OCI-M2 (cell line): ENCODE data around the gene RAB31.

ENCODE experiments used
- DNase-seq: peaks from one replicate; lab custom pipeline; 2025; ENCODE audit not compliant: unreplicated experiment; lab: John Stamatoyannopoulos, UW

The RAB31 gene

DNA sequence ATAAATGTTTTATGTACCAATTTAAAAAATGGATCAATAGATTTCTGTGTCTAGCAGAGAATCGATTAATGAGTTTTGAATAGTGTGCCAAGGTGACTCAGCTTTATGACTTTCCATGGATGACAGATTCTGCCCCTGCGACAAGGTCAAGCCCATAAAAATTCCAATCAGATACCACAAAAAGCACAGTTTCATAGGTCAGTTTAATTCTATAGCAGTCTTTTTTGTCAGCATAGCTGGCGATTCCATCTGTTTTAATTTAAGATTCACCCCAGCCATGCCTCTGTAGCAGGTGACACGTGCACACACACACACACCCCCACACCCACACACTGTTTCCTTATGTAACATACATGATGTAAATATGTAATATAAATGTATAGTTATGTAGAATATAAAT lies 28.9 kb downstream of the RAB31 start:
- no peak for DNase-seq

- no peak for DNase-seq
Observed at GRCh38 chr18:9737472-9738121, 29.5 kb downstream of the RAB31 start.

- no peak for DNase-seq
Observed at GRCh38 chr18:9738266-9738969, 30.3 kb downstream of the RAB31 start.

GRCh38 chr18:9739516-9739915 lies 31.4 kb downstream of the RAB31 start:
- no peak for DNase-seq

DNA sequence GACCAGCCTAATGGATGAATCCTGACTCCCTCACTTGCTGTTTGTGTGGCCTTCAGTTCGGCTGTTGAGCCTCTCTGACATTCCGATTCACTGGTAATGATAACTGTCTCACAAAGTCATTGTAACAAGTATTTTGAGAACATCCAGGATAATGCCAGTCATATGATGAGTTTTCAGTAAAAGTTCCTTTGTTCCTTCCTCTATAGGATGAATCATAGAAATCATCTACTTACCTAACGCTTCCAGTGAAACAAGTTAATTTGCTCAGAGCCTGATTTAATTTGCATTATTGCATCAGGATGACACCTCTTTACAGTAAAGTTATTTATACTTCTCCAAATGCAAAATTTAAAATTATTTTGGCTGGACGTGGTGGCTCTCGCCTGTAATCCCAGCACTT lies 32.0 kb downstream of the RAB31 start:
- no peak for DNase-seq

DNA sequence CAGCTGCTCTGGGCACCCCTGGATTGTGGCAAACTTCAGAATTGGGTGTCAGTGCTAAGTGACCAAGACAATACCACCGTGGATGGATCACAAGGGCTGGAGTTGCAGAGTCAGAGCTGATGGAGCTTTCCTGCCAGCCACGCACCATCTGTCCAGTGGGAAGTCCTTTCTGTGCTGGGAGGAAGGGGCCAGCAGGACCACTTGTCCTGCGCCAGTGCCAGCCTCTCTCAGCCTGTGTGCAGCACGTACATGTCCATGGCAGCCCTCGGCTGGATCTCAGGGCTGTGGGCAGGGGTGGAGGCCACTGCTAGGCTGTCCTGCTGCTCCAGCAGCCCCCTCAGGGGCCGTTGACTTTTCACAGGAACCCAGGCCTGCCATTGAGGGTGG lies 33.3 kb downstream of the RAB31 start:
- no peak for DNase-seq

GRCh38 chr18:9741793-9742523 lies 33.9 kb downstream of the RAB31 start:
- DNase-seq = no peak

DNA sequence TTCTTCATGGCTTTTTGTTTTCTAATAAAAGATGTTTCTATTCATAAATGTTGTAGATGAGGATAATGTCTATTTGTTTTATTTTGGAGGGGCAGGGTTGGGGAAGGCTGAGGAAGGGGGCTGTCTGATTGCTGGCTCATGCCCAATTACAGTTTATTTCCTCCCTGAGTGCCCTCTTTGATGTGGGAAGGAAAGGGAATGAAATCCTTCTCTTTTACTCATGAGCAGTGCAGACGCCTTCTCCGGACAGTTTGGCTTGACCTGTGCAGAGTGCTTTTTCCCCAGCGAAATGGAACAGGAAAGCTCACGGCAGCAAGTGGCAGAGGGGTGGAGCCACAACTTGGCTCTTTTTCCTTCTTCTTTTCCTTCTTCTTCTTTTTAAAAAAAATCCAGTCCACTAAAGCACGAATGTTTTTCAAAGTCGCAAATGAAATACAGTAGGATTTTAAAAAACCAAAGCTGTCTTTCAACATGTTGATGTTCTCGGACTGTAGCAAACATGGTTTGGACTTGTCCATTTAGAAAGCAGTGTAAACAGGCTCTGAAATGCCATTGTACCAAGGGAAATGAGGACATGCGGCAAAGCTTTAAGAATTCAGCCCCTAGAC lies 34.5 kb downstream of the RAB31 start:
- DNase-seq = no peak

DNA sequence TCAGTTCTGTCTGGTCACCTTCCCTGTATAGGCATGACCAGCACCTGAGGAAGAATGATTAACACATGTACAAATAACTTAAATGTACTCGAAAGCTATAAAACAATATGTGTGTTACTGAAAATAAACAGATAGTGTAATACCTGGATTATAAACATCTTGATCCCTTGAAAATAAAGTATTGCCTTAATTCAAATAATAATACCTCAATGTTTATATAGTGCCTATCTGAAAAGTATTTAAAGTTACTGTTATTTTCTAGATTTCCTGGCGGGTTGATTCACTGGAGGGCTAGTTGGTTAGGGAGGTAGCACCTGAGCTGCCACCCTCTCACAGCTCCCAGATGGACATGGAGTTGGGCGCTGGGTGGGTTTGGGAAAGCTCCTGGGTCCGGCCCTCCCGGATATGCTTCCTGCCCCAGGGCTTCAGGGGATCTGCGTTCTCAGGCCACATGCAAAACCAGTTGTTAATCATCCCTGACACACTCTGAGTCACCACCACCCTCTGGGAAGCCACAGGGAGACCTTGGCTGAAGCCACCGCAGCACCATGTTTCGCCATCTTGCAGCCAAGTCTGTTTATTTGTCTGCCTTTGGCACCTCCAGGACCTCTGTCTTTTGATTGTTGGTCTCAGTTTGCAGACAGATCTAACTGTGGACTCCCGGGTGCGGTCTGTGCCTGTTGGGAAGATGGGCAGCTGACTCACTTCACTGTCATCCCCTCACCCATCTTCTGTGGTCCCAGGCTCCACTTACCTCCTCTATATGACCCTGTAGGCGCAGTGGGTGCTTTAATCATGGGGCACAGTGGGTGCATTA lies 35.3 kb downstream of the RAB31 start:
- DNase-seq = no peak

- no peak for DNase-seq
Observed at GRCh38 chr18:9746958-9747357, 38.9 kb downstream of the RAB31 start.

DNA sequence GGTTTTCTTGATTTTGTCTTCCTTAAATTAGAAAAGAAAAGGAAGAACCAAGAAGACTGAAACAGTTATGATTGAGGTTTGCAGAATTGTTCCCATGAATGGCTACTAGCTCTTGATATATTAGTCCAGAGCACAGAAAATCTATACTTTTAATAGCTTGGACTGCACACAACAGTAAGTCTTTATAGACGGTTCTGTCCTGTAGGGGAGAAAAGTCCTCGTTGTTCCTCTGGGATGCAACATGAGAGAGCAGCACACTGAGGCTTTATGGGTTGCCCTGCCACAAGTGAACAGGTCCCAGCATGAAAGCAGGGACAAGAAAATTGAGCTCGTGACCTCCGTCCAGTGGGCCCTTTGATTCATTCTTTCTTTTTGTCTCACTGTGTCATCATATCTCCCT lies 41.5 kb downstream of the RAB31 start:
- DNase-seq = no peak

GRCh38 chr18:9750112-9750511 lies 42.0 kb downstream of the RAB31 start:
- no peak for DNase-seq

- no peak for DNase-seq
Observed at GRCh38 chr18:9750606-9751304, 42.7 kb downstream of the RAB31 start.

DNA sequence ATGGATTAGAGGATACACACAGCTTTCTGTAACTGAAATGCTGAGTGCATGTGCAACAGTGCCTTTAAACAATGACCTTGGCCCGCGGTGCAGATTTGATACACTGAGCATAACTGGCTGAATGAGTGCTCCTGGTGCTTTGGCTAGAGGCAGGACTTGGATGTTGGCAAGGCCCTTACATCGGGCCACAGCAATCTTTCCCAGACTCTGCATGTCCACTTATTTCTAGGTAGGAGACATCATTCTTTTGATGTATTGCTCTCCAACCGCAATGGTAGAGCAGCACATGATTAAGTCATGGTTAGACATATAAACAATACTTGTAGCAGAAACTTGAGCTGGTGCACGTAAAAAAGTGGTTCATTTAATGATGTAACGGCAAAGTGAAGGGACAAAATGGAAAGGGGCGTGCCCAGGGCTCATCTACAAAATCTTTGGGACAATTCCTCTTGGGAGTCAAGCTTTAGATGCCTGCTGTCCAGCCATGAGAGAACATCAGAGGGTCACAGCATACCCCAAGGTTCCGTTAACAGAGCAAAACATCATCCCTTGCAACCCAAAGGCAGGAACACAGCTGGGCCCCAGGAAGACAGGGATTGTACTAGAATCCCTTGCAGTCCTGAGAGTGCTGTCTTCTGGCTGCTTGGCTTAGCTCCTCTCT lies 43.4 kb downstream of the RAB31 start:
- no peak for DNase-seq

GRCh38 chr18:9753846-9754245 lies 45.7 kb downstream of the RAB31 start:
- no peak for DNase-seq

DNA sequence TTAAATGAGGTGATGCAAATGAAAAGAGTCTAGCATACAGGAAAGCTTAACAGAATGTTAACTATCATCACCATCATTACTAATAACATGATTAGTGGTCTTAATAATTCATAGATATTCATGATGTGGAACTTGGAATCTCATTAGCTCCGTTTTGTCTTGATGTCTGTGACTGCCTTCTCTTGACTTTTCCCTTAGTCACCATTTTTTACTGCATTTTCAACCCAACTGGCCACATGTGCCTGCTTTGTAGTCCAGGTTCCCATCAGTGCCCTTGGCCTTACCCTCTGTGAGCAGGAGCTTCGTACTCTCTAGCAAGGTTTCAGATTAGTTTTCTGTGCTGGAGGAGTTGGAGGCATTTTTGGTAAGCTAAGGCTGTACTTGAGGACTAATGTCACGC lies 47.0 kb downstream of the RAB31 start:
- no peak for DNase-seq

GRCh38 chr18:9755615-9756014 lies 47.5 kb downstream of the RAB31 start:
- no peak for DNase-seq

DNA sequence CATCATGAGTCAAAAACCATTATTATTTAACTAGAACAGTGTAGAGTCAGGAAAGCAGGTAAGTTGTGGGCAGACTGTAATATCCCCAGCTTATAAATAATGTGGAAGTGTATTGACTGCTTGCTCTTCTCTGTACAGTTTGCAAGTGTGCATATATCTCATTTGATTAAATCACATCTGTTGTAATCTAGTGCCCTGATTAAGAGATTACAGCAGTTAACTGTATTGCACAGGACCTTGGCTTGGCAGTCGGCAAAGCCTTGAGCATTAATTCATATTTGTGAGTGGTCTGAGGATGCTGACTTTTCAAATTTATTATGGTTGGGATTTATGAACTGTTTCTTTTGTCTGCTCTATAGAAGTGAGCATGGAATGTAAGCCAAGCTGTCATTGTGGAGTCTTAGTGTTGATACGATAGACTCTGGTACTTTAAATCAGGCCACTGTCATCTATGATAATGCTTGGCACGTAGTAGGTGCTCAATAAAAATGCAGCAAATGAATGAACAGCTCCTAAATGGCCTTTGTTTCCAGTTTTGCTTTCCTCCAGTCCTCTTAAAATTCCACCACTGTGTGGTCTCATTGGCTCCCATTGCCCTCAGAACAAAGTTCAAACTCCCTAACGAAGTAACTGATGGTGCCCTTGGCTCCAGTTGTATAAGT lies 48.3 kb downstream of the RAB31 start:
- no peak for DNase-seq

DNA sequence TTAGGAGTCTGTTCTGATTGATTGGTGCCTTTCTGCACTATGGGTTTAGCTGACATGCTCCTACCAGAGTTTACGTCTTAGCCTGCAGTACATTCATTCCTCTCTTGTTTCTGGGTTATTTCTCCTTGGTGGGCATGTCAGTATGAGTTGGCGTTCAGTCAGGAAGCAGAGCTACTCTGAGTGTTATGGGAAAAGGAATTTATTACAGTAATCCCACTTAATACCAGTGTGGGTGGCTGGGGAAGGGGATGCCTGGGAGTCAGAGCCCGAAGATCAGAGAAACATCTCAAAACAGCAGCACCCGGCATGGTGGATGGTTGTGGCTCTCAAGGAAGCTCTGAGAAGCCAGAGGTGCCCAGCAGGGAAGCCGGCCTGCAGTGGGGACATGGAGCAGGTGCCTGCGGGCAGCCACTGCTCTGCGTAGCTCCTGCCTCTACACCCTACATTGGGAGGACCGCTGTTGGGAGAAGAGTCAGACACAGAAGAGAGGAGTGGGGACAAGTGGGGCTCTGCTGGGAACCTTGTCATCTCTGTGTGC lies 48.9 kb downstream of the RAB31 start:
- no peak for DNase-seq
